Eye (tissue), 1 donor: ENCODE measurements around the gene R3HCC1L.
A peak's percentile ranks its signal among the peaks of the same experiment; 100 is the strongest.

Experiments
- DNase-seq: peaks from one replicate; pipeline ENCODE4 v3.0.0-alpha.2; 2015

The R3HCC1L gene

GRCh38 chr10:98134431-98135221 is at the start of gene R3HCC1L:
Gene R3HCC1L, plus strand, starts transcription at chr10:98134657. Its CDS starts 73,458 bp downstream, at chr10:98208115.
- DNase-seq = peak; percentile 96

- DNase-seq = no peak
Observed at GRCh38 chr10:98085238-98085637, 49.2 kb upstream of the R3HCC1L start.

- DNase-seq = no peak
Observed at GRCh38 chr10:98086837-98087708, 47.4 kb upstream of the R3HCC1L start.

- no peak for DNase-seq
Observed at GRCh38 chr10:98088186-98088971, 46.1 kb upstream of the R3HCC1L start.

GRCh38 chr10:98090822-98091221 is 43.6 kb upstream of the R3HCC1L start:
- no peak for DNase-seq

GRCh38 chr10:98096316-98096715 is 38.1 kb upstream of the R3HCC1L start:
- no peak for DNase-seq

- DNase-seq = no peak
Observed at GRCh38 chr10:98096731-98097130, 37.7 kb upstream of the R3HCC1L start.

- no peak for DNase-seq
Observed at GRCh38 chr10:98097175-98097574, 37.3 kb upstream of the R3HCC1L start.

GRCh38 chr10:98097616-98098015 is 36.8 kb upstream of the R3HCC1L start:
- peak; percentile 25 for DNase-seq

- no peak for DNase-seq
Observed at GRCh38 chr10:98098247-98098646, 36.2 kb upstream of the R3HCC1L start.

GRCh38 chr10:98100476-98100875 is 34.0 kb upstream of the R3HCC1L start:
- no peak for DNase-seq

GRCh38 chr10:98101366-98101765 is 33.1 kb upstream of the R3HCC1L start:
- no peak for DNase-seq

- DNase-seq = no peak
Observed at GRCh38 chr10:98104125-98104524, 30.3 kb upstream of the R3HCC1L start.

GRCh38 chr10:98106531-98106930 is 27.9 kb upstream of the R3HCC1L start:
- no peak for DNase-seq

- DNase-seq = no peak
Observed at GRCh38 chr10:98107644-98108430, 26.6 kb upstream of the R3HCC1L start.

GRCh38 chr10:98110356-98110755 is 24.1 kb upstream of the R3HCC1L start:
- DNase-seq = no peak

GRCh38 chr10:98115031-98115787 is 19.2 kb upstream of the R3HCC1L start:
- no peak for DNase-seq

- DNase-seq = no peak
Observed at GRCh38 chr10:98119891-98120290, 14.6 kb upstream of the R3HCC1L start.

- DNase-seq = no peak
Observed at GRCh38 chr10:98125940-98126631, 8.4 kb upstream of the R3HCC1L start.

GRCh38 chr10:98128802-98129201 is 5.7 kb upstream of the R3HCC1L start:
- no peak for DNase-seq

GRCh38 chr10:98131619-98132018 is 2.8 kb upstream of the R3HCC1L start:
- DNase-seq = no peak
